Liver (tissue), 9 donors: Measurements from ENCODE around the gene TP53INP2. TPM values are rescaled to one million over a fixed set of nuclear protein-coding genes. Genes with fewer than 3 reads are reported as not detected.

Experiments
- DNase-seq: peaks from one replicate; pipeline ENCODE4 v3.0.0-alpha.2; 2017; ENCODE audit warnings: low spot score
- H3K27ac ChIP-seq, 2 donors: one replicate each; pipeline ENCODE4 v1.7.0; 2013; ENCODE audit warnings: inconsistent platforms in 2 of 2, low read length in 2 of 2, control low read depth in 1 of 2, low read depth in 1 of 2, mild to moderate bottlenecking in 1 of 2
- H3K27me3 ChIP-seq, 4 donors: one replicate each; pipeline versions ENCODE4 v1.6.1 to v1.7.0; 2013; ENCODE audit warnings: low read length in 3 of 4, inconsistent platforms in 1 of 4, mild to moderate bottlenecking in 1 of 4, moderate library complexity in 1 of 4; ENCODE audit not compliant: control insufficient read depth in 4 of 4, insufficient read depth in 4 of 4
- H3K36me3 ChIP-seq, 4 donors: one replicate each; pipeline versions ENCODE4 v1.6.1 to v1.7.0; 2013; ENCODE audit warnings: low read length in 3 of 4, mild to moderate bottlenecking in 3 of 4, low read depth in 1 of 4, moderate library complexity in 1 of 4; ENCODE audit not compliant: control insufficient read depth in 4 of 4, insufficient read depth in 3 of 4
- H3K4me1 ChIP-seq, 4 donors: one replicate each; pipeline versions ENCODE4 v1.6.1 to v1.7.0; 2013; ENCODE audit warnings: low read length in 3 of 4, mild to moderate bottlenecking in 3 of 4, moderate library complexity in 1 of 4; ENCODE audit not compliant: control insufficient read depth in 4 of 4, insufficient read depth in 4 of 4
- H3K4me3 ChIP-seq, 3 donors: one replicate each; pipeline versions ENCODE4 v1.6.1 to v1.7.0; 2013; ENCODE audit warnings: low read length in 3 of 3, control low read depth in 1 of 3, low read depth in 1 of 3, mild to moderate bottlenecking in 1 of 3
- H3K9ac ChIP-seq, 2 donors: one replicate each; pipeline ENCODE4 v1.7.0; 2013; ENCODE audit warnings: low read length in 2 of 2, mild to moderate bottlenecking in 2 of 2, moderate library complexity in 2 of 2, control low read depth in 1 of 2, low read depth in 1 of 2
- H3K9me3 ChIP-seq, 4 donors: one replicate each; pipeline versions ENCODE4 v1.6.1 to v1.7.0; 2013; ENCODE audit warnings: low read length in 3 of 4; ENCODE audit not compliant: control insufficient read depth in 4 of 4
- ATF3 ChIP-seq: IDR thresholded peaks from 2 replicates; pipeline ENCODE4 v1.6.1; 2016; ENCODE audit warnings: antibody characterized with exemption
- EGR1 ChIP-seq, 2 donors: IDR thresholded peaks; 2 replicates each; pipeline ENCODE4 v1.6.1; 2016 to 2018; ENCODE audit warnings: antibody characterized with exemption in 2 of 2, low read depth in 2 of 2
- FOXA1 ChIP-seq: IDR thresholded peaks from 2 replicates; pipeline ENCODE4 v1.6.1; 2016; ENCODE audit warnings: antibody characterized with exemption
- FOXA2 ChIP-seq: IDR thresholded peaks from 2 replicates; pipeline ENCODE4 v1.6.1; 2016; ENCODE audit warnings: antibody characterized with exemption
- GABPA ChIP-seq, 2 donors: IDR thresholded peaks in 1 of 2; conservative IDR thresholded peaks in 1 of 2; 2 replicates each; pipeline ENCODE4 v1.6.1; 2016; ENCODE audit warnings: antibody characterized with exemption in 2 of 2, mild to moderate bottlenecking in 1 of 2, moderate library complexity in 1 of 2
- HNF4A ChIP-seq, 2 donors: conservative IDR thresholded peaks; 2 replicates each; pipeline ENCODE4 v1.6.1; 2016; ENCODE audit warnings: antibody characterized with exemption in 2 of 2, mild to moderate bottlenecking in 2 of 2
- HNF4G ChIP-seq: IDR thresholded peaks from 2 replicates; pipeline ENCODE4 v1.6.1; 2016; ENCODE audit warnings: antibody characterized with exemption
- JUND ChIP-seq, 2 donors: IDR thresholded peaks; 2 replicates each; pipeline ENCODE4 v1.6.1; 2016; ENCODE audit warnings: antibody characterized with exemption in 2 of 2
- MAX ChIP-seq: IDR thresholded peaks from 2 replicates; pipeline ENCODE4 v1.6.1; 2016; ENCODE audit warnings: antibody characterized with exemption
- NR2F2 ChIP-seq: IDR thresholded peaks from 2 replicates; pipeline ENCODE4 v1.6.1; 2016; ENCODE audit warnings: antibody characterized with exemption
- RAD21 ChIP-seq, 2 donors: IDR thresholded peaks; 2 replicates each; pipeline ENCODE4 v1.6.1; 2016; ENCODE audit warnings: antibody characterized with exemption in 2 of 2, mild to moderate bottlenecking in 2 of 2
- RXRA ChIP-seq, 2 donors: IDR thresholded peaks; 2 replicates each; pipeline ENCODE4 v1.6.1; 2017 to 2018; ENCODE audit warnings: antibody characterized with exemption in 2 of 2, mild to moderate bottlenecking in 1 of 2
- SP1 ChIP-seq: IDR thresholded peaks from 2 replicates; pipeline ENCODE4 v1.6.1; 2018; ENCODE audit warnings: antibody characterized with exemption, mild to moderate bottlenecking
- TAF1 ChIP-seq: conservative IDR thresholded peaks from 2 replicates; pipeline ENCODE4 v1.6.1; 2016; ENCODE audit warnings: antibody characterized with exemption, mild to moderate bottlenecking
- YY1 ChIP-seq: IDR thresholded peaks from 2 replicates; pipeline ENCODE4 v1.6.1; 2016; ENCODE audit warnings: antibody characterized with exemption, mild to moderate bottlenecking
- polyA plus RNA-seq, 2 donors: library from polyadenylated mRNA; stranded (reverse) in 1 of 2; unstranded in 1 of 2; fragments of 200-250 nt in 1 of 2; fragments of >200 nt in 1 of 2; fragmentation: Nextera tagmentation in 1 of 2; extraction: Ambion mirVana in 1 of 2; gene quantifications; one replicate each; pipeline versions ENCODE4 v1.2.1 to v1.2.3, GENCODE V29; 2013 to 2015
- total RNA-seq, 2 donors: library from RNA; depleted of rRNA; stranded (reverse); fragments of >200 nt; gene quantifications; one replicate each; pipeline ENCODE4 v1.2.3, GENCODE V29; 2014
- TF ChIP-seq, protein P1 (sequence below): IDR thresholded peaks from 2 replicates; pipeline ENCODE4 v1.6.1; 2016; ENCODE audit warnings: antibody characterized with exemption, mild to moderate bottlenecking
- TF ChIP-seq, protein P2 (sequence below): IDR thresholded peaks from 2 replicates; pipeline ENCODE4 v1.6.1; 2016; ENCODE audit warnings: antibody characterized with exemption
- TF ChIP-seq, protein P3 (sequence below): fragments of 150-350 bp; IDR thresholded peaks from 2 replicates; pipeline ENCODE4 v1.5.1; 2017; ENCODE audit warnings: improper control_type of control experiment, low read depth, low read length; ENCODE audit not compliant: missing input control
- donor health status: healthy.
- donor health status: healthy.
- donor health status: healthy.
- donor health status: healthy.
- donor health status: healthy.

The TP53INP2 gene
- total and polyA plus RNA-seq, 4 donors = 3.0 to 14.5 (median 7.0) TPM

DNA sequence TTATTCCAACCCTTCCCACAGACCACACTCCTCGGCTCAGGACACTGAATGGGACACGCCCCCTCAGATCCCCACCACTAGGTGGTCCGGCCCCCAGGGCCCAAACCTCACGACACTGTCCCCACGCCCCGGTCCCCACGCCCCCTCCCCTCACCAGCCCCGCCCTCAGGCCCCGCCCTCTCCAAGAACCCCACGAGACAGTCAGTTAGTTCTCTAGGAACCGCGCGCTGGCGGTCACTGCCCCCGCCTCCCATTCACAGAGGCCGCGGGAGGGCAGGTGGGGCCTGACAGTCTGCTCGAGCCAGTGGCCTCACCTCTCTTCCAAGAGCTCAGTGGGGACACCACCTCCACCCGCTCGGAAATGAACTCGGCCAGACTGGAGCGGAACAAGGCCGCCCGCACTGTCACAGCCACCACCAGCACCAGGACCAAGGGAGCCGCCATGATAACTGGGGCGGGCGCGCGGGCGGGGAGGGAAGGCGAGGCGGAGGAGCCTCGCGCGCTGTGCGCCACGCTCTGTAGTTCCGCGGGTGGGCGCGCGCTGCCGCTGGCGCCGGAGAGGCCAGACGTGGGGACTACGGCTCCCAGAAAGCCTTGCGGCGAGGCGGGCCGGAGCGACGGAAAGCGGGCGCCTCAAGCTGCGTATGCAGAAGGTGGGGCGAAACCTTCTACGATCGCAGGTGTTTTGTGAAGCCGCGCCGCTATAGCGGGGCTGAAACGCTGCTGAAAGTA lies 27.3 kb upstream of the TP53INP2 start, which contains the start of gene PIGU (continued):
- TF ChIP-seq, protein P1, sequence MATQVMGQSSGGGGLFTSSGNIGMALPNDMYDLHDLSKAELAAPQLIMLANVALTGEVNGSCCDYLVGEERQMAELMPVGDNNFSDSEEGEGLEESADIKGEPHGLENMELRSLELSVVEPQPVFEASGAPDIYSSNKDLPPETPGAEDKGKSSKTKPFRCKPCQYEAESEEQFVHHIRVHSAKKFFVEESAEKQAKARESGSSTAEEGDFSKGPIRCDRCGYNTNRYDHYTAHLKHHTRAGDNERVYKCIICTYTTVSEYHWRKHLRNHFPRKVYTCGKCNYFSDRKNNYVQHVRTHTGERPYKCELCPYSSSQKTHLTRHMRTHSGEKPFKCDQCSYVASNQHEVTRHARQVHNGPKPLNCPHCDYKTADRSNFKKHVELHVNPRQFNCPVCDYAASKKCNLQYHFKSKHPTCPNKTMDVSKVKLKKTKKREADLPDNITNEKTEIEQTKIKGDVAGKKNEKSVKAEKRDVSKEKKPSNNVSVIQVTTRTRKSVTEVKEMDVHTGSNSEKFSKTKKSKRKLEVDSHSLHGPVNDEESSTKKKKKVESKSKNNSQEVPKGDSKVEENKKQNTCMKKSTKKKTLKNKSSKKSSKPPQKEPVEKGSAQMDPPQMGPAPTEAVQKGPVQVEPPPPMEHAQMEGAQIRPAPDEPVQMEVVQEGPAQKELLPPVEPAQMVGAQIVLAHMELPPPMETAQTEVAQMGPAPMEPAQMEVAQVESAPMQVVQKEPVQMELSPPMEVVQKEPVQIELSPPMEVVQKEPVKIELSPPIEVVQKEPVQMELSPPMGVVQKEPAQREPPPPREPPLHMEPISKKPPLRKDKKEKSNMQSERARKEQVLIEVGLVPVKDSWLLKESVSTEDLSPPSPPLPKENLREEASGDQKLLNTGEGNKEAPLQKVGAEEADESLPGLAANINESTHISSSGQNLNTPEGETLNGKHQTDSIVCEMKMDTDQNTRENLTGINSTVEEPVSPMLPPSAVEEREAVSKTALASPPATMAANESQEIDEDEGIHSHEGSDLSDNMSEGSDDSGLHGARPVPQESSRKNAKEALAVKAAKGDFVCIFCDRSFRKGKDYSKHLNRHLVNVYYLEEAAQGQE = peak; percentile 19
- TF ChIP-seq EGR1 (IDR thresholded peaks at IDR 0.05; ENCODE audit: low read depth in 2 of 2) = no peak
- no peak for TF ChIP-seq ATF3
- TF ChIP-seq NR2F2 = no peak

DNA sequence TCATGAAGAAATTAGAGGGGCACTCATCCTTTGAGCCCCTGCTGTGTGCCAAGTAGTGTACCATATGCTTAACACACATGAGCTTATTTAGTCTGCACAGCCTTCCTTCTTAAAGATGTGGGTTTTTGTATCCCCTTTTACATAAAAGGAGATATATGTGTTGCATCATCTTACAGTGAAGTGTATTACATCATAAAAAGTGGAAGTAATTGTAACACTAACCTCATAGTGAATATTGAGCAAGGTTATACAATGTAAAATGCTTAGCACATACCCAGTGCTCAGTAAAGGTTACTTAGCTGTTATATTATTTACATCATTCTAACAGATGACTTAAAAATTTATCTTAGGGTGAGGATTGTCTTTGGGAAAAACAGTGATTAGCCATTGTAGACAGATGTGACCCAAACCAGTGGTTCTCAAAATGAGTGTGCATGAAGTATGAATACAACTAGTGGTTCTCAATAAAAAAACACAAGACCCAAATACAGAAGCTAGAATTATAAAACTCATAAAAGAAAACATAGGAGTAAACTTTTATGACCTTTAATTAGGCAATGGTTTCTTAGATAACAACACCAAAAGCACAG lies 23.5 kb upstream of the TP53INP2 start:
- H3K27me3 ChIP-seq = no peaks in the 10 kb centered on the region
- no peaks in the 10 kb centered on the region for H3K36me3 ChIP-seq
- H3K27ac ChIP-seq = no peak overlapping the region
- H3K4me3 ChIP-seq = no peak overlapping the region
- no peaks in the 10 kb centered on the region for H3K9me3 ChIP-seq
- no peak overlapping the region for H3K9ac ChIP-seq
- TF ChIP-seq GABPA (IDR thresholded peaks at IDR 0.05 in 1 of 2, conservative IDR thresholded peaks at IDR 0.05 in 1 of 2) = no peak
- TF ChIP-seq, protein P2, sequence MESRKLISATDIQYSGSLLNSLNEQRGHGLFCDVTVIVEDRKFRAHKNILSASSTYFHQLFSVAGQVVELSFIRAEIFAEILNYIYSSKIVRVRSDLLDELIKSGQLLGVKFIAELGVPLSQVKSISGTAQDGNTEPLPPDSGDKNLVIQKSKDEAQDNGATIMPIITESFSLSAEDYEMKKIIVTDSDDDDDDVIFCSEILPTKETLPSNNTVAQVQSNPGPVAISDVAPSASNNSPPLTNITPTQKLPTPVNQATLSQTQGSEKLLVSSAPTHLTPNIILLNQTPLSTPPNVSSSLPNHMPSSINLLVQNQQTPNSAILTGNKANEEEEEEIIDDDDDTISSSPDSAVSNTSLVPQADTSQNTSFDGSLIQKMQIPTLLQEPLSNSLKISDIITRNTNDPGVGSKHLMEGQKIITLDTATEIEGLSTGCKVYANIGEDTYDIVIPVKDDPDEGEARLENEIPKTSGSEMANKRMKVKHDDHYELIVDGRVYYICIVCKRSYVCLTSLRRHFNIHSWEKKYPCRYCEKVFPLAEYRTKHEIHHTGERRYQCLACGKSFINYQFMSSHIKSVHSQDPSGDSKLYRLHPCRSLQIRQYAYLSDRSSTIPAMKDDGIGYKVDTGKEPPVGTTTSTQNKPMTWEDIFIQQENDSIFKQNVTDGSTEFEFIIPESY = no peak
- no peak for TF ChIP-seq TAF1
- no peak for TF ChIP-seq EGR1 (IDR thresholded peaks at IDR 0.05; ENCODE audit: low read depth in 2 of 2)
- TF ChIP-seq FOXA1 = no peak
- no peak for TF ChIP-seq RAD21 (IDR thresholded peaks at IDR 0.05)
- no peak for TF ChIP-seq FOXA2
- no peak for TF ChIP-seq RXRA (IDR thresholded peaks at IDR 0.05)
- no peak for TF ChIP-seq HNF4G
- TF ChIP-seq NR2F2 = no peak
- TF ChIP-seq YY1 = no peak
- no peak for TF ChIP-seq SP1
- TF ChIP-seq MAX = no peak
- TF ChIP-seq ATF3 = no peak
- no peak for TF ChIP-seq HNF4A (conservative IDR thresholded peaks at IDR 0.05)
- TF ChIP-seq, protein P3, sequence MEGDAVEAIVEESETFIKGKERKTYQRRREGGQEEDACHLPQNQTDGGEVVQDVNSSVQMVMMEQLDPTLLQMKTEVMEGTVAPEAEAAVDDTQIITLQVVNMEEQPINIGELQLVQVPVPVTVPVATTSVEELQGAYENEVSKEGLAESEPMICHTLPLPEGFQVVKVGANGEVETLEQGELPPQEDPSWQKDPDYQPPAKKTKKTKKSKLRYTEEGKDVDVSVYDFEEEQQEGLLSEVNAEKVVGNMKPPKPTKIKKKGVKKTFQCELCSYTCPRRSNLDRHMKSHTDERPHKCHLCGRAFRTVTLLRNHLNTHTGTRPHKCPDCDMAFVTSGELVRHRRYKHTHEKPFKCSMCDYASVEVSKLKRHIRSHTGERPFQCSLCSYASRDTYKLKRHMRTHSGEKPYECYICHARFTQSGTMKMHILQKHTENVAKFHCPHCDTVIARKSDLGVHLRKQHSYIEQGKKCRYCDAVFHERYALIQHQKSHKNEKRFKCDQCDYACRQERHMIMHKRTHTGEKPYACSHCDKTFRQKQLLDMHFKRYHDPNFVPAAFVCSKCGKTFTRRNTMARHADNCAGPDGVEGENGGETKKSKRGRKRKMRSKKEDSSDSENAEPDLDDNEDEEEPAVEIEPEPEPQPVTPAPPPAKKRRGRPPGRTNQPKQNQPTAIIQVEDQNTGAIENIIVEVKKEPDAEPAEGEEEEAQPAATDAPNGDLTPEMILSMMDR = no peak
- TF ChIP-seq, protein P1 = no peak
- TF ChIP-seq JUND (IDR thresholded peaks at IDR 0.05) = no peak
- peaks cover 3 to 8% (median 7%) of the 10 kb centered on the region in 4 donors for H3K4me1 ChIP-seq
- no peak for DNase-seq
